GM20431 (cell line): ENCODE measurements around the gene MLH3.
"Not testable (repeated sequence)": the region's sequence is repeated elsewhere in the genome, so short reads cannot be mapped to it uniquely, and the experiment has no call there.

ENCODE experiments used
- in situ Hi-C: fragments of 300-500 bp; cut with MseI, MboI; formaldehyde crosslinking; loops from one replicate; pipeline ENCODE4 v1.15.0; 2020; ENCODE audit warnings: low sequenced_read_pairs; ENCODE audit not compliant: unreplicated experiment

MLH3 gene

DNA sequence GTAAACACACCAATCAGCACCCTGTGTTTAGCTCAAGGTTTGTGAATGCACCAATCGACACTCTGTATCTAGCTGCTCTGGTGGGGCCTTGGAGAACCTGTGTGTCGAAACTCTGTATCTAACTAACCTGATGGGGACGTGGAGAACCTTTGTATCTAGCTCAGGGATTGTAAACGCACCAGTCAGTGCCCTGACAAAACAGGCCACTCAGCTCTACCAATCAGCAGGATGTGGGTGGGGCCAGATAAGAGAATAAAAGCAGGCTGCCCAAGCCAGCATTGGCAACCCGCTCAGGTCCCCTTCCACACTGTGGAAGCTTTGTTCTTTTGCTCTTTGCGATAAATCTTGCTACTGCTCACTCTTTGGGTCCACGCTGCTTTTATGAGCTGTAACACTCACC, 55.5 kb downstream of the MLH3 start:
- in situ Hi-C loops, result not testable (repeated sequence)

DNA sequence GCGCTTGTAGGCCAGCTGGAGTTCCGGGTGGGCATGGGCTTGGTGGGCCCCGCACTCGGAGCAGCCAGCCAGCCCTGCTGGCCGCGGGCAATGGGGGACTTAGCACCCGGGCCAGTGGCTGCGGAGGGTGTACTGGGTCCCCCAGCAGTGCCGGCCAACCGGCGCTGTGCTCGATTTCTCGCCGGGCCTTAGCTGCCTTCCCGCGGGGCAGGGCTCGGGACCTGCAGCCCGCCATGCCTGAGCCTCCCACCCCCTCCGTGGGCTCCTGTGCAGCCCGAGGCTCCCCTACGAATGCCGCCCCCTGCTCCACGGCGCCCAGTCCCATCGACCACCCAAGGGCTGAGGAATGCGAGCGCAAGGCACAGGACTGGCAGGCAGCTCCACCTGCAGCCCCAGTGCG, 57.1 kb downstream of the MLH3 start:
- in situ Hi-C loops, result not testable (repeated sequence)

DNA sequence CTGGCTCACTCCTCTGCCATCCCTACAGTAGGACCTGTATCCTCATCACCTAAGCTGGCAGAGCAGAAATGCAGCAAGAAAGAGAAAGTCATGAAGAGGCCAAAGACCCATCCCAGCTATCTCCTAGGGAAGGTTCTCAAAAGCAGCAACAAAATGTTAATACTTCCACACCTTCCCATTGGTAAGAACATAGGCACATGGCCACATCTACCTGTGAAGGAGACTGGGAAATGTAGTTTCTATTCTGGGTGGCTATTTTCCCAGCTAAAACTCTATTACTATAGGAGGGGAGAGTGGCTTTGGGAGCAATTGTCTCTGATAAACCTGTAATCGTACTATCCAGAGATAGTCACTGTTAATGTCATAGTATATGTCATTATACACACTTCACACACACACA, 62.3 kb downstream of the MLH3 start:
- in situ Hi-C loops, result no loop called here

DNA sequence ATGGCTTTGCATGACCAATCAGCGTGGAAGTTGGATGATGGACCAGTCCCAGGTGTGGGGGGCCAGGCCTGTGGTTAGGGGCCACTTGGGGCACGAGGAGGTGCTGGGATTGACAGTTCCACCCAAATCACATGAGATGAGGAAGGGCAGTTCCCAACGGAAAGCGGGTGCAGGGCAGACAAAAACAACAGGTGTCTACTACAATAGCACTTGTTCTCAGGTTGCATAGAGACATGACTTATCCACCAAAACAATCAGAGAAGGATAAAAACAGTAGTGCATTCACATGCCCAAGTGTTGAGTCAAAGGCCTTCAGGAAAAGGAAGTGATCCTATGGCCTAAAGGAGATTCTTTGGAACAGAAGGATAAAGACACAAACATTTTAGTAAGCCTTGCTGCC, 63.1 kb downstream of the MLH3 start:
- in situ Hi-C loops, result no loop called here

DNA sequence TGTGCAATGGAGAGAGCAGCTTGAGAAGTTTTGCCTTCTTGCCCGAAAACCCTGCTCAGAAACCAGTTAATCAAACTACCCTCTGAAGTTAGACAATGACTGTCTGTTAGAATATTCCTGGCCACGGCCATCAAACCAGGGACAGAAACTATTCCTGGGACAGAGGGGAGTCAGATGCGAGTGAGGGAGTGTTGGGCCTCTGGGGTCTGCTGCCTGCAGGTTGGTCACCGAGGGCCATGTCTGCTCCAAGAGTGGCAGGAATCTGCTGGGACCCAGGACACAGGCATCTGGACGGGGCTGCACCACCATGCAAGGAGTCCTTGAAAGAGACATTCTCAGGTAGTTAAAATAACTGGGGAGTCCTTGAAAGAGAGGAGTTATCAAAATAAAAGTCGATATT, 65.5 kb downstream of the MLH3 start:
- in situ Hi-C loops, result no loop called here

DNA sequence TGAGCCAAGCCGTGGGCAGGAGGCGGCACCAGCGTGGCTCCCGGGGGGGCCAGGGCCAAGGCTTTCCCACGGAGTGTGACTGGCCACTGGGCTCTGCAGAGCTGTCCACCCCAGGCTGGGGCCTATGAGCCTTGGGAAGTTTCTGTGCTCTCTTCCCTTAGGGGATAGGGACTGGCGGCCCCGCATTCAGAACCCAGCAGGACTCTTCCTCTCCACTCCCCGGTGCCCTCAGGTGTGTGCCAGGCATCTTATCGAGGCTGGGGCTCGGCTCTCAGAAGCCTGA, 66.3 kb downstream of the MLH3 start:
- in situ Hi-C loops, result no loop called here

DNA sequence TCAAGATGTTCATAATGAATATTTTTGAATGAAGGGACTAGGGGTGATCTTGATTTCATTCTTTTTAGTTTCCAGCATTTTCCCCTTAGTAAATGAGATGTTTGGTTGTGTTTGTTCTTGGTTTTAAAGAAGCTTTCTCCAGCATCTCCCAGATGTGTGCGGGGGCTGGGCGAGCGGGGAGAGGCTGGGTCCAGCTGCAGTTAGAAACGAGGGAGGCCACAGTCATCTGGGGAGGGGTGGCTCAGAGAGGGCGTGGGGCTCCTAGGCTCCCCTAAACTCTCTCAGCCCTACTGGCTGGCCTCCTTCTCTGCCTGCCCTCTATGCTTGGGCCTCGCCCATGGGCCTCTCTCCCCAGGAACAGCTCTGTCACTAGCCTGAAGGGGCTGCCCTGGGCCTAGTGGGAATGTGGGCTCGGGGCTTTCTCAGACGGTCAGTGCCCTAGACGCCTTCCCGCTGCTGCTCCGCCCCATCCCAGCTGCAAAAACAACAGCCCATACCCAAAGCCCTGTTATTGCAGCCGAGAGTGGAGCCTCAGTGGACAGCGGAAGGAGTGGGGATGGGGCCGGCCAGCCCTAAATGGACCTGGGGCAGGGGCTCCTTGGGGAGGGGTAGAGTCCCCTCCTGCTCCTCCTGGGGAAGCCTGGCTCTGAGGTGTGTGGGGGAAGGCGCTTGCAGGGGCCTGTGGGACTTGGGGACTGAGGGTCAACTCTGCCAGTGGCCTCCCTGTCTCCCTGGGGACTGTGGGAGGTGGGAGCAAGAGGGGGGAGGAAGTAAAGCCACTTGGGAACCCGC, 66.8 kb downstream of the MLH3 start:
- in situ Hi-C loops, result no loop called here

DNA sequence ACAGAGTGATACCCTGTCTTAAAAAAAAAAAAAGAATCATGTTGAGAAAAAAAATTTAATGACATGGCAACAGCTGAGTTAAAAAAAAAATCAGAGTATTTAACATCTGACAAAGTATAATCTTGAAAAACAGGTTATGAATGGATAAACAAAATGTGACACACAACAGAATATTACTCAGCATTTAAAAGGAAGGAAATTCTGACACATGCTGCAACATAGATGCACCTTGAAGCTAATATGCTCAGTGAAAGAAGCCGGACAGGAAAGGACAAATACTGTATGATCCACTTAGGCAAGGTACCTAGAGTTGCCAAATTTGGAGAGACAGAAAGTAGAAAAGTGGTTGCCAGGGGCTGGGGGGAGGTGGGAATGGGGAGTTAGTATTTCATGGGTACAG, 67.9 kb downstream of the MLH3 start:
- in situ Hi-C loops, result no loop called here

DNA sequence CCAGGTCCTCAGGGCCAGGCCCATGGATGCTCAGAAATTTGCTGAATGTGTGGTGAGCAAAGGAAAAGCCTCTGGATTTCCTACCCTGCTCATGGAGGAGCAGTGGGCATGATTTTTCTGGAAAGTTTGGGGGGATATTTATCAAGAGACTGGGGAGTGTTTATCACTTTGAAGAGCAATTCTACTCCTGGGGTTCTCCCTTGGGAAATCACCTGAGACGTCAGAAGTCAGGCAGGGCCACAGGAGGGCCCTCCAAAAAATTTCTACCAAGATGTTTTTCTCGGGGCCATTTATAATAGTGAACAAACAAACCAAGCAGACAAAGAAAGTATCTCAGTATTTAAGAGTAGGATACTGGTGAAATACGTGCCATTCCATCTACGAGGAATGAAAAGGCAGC, 68.6 kb downstream of the MLH3 start:
- in situ Hi-C loops, result no loop called here

DNA sequence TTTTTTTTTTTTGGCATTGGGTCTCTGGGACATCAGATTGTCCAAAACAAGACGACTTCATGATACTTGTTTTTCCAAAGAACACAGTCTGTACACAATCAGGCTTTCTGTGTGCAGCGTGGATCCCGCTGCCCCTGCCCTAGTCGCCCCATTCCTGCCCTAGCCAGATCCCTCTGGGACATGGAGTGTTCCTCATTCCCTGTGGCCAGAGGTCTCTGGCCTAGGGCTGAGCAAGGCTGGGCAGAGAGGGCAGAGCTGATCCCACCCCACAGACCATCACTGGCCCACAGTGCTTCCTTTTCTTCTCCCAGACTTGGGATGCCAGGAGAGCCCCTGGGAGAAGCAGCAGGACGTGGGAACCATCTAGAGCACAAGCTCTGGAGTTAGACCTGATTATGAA, 69.4 kb downstream of the MLH3 start:
- in situ Hi-C loops, result no loop called here

DNA sequence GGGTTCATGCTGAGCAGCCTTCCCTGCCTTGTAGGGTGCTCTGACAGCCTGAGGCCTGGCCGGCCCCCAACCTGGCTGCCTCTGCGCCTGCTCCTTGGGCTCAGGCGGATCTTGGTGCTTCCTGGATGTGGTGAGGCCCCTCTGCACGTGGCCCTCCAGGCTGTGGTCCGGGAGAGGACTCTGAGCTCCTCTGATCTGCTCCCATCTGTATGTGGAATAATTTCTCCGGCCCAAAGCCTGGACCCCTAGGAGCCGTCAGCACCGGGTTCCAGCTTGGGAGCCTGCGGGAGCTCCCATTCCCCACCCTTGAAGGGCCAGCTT, 69.8 kb downstream of the MLH3 start:
- in situ Hi-C loops, result no loop called here

DNA sequence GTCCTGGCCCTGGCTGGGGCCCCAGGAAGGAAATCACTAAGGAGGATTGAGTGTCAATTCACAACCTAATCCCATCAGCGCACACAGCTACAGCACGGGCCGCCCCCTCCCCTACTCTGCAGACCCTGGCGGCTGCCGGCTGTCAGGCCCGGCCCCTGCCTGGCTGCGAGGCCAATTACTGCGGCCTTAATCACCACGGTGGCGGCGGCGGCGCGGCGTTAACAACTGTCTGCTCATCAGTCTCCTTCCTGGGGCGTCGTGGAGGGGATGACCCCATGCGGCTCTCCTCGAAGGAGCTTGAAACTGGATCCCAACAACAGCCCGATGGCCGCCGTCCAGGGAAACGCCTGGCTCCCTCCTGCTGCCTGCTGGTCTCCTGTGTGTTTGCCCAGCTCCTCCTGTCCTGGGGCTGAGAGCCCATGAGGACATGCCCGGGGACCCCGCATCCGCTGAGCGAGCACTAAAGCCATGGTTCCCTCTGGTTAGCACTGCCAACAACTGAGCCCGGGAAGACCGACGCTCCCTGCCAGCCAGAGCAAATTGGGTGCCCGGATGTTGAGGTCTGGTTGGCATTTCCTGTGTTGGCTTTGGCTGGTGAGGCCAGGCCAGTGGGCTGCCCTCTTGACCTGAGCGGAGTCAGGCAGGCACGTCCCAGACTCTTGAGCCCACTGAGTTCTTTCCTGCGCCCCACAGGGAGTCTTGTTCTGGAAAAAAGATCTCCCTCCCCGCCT, 70.4 kb downstream of the MLH3 start:
- in situ Hi-C loops, result no loop called here

DNA sequence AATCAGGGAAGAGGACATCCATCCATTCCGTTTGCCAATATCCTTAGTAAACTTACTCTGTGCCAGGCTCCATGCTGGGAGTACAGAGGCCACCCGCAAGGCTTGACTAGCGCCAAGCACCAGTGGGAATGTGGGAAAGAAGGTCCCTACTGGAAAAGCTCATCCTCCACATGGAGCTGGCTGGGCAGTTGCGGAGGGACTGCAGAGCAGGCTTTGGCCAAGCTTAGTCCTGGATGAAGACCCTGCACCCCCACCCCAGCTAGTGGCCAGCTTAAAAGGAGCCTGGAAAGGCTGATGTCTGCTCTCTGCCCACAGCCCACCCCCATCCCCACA, 70.9 kb downstream of the MLH3 start:
- in situ Hi-C loops, result no loop called here

DNA sequence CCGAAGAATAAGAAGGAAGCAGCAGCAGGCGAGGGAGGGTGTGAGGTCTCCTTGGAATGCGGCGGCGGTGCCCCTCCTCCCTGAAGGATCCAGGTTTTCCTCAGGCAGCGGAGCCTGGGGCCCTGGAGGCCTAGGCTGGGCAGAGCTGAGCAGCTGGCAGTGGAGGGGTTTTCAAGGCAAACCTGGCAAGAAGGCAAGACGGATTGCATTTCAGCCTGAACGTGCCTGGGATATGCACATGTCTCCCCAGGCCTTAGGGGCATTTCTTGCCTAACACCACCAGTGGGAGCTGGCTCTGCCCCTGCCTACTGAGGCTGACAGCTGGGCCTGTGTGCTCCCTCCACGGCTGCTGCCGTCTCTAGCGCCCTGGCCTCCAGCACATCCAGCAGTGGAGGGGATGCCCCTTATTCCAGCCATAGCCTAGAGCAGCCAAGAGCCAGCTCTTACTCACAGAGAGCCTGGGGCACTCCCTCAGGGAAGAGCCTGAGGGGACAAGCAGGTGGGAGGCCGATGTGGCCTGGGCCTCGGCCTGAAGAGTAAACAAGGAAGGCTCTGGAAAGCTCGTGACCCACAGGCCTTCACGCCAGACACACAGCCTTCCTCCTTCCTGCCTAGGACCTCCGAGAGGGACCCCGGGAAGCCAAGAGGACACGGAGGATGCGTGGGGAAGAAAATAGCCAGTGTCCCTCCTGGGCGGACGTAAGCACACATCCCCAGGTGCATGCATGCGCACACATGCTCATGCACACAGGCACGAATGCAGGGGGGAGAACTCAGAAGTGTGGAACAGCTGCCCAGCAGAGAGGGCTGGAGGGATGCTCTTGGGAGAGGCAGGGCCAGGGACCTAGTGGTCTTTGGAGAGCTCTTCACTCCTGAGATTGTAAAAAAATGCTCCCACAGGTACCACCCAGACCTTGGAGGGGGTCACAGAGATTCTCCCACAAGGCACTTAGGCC, 71.5 kb downstream of the MLH3 start:
- in situ Hi-C loops, result no loop called here

DNA sequence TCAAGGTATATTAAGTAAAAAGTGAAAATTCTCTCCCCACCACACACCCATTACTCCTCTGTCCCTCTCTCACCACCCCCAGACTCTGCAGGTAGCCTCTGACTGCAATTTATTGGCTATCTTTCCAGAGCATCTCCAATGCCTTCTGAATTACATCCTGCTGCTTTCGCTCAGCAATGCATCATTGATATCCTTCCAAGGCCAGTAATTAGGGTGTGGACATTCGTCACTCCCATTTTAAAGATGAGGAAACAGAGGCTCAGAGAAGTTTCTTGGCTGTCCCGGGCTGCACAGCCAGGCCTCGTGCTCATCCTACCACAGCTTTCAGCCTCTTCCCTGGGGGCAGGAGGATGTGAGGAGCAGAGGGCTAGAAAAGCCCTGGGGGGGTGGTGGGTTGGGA, 72.2 kb downstream of the MLH3 start:
- in situ Hi-C loops, result no loop called here

DNA sequence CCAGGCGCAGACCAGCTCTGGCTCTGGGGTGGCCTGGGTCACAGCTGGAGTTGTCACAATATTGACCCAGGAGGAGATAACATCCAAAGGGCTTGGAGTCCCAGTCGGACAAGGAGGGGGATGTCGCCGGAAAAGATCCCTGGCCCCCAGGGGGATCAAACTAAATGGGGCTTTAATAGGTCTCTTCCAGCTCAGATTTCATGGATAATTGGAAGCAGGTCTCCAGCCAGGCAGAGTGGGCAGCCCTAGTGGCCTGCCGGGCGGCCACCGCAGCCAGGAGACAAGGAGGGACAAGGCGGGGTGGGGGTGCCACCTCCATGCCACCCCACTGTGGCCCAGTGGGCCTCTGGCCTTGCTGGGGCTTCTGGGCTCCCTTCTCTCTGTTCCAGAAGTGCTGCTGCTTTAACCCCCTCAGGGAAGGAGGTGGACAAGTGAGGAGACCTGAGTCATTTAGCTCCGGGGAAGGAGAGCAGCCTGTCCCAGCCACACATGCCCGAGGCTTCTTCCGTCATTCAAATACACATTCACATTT, 72.8 kb downstream of the MLH3 start:
- in situ Hi-C loops, result no loop called here

DNA sequence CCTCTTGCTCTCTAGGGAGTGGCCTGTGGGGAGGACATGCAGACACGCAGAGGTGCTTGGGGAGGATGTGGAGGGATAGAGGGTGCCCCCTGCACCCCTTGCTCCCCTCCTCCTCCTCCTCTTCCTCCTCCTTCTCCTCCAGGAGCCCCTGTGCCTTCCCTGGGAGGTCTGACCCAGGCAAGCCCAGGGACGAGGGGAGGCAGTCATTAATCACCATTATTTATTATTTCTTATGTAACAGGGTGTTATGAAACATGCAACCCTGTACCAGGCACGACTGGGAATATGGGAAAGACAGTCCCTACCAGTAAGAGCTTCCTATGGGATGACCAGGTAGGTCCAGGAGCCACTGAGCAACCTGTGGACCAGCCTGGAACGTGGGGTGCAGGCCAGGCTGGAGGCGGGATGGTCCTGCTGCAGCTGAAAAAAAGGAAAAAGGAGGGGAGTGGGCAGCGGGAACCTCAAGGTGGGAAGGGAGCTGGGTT, 73.3 kb downstream of the MLH3 start:
- in situ Hi-C loops, result no loop called here

DNA sequence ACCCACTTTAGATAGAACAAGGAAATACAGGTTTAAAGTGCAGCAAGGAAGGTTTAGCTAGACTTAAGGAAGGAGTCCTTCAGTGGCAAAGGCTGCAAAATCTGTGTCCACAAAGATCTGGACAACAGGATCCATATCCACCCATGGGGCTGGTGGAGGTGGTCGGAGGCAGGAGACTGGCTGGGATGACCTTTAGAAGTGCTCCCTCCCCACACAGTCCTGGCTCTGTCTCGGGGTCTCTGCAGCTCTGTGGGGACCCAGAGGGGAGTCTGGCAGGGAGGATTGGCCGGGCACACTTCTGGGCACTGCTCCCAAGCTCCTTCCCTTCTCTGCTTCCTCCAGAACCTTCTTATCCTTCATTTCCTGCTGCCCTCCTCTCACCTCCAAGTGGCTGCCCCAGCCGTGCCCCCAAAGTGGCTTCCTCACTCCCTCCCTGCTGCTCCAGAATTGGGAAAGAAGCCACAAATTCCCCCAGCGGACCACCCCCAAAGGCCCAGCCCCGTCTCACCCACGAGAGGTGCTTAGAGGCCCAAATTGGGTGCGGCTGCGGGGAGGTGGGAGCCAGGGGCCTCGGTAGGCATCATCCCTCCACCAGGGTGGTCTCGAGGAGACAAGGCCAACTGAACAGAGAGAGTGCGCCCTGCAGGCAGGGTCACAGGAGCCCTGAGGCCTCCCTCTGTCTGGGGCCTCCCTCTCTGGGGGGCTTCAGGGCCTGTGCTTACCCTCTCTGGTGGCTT, 73.9 kb downstream of the MLH3 start:
- in situ Hi-C loops, result no loop called here

DNA sequence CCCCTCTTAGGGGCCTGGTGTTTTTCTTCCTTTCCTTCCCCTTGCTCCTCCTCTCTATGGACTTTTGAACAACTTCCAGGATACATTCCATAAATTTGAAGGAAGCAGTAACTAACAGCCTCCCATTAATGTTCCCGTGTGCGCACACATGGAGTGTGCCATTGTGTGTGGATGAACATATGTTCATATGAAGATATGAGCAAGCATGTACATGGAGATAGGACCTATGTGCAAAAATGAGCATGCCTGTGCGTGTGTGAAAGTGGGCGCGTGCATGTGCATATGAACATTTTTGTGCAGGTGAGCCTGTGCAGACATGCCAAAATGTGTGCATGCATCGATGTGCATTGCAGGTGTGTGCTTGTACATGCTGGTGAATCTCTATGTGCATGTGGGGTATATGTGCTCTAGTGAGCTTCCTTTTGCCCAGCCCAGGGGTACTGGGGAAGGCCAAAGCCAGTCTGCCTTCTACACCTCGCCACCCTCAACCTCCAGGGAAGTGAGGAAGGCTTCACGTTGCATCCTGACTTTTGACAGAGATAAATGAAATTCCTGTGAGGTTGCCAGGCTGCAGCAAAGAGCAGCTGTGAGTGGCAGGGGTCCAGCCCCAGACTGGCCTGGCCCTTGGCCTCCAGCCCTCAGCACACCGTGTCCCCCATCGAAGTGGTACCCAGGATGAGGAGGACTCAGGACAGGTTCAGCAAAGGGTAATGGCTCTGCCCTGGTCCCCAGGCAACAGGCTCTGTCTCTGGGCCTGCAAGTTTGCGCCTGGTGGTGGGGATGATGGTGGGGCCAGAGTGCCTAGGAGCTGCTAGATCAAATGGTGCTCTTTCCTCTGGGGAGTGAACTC, 74.8 kb downstream of the MLH3 start:
- in situ Hi-C loops, result no loop called here
